Cardiac muscle cell (in vitro differentiated cells and primary cell): ENCODE data around the gene INAVA. TPM values are rescaled to one million over a fixed set of nuclear protein-coding genes. Genes with fewer than 3 reads are reported as not detected.
"Not testable (repeated sequence)": the region's sequence is repeated elsewhere in the genome, so short reads cannot be mapped to it uniquely, and the experiment has no call there.

Source experiments
- DNase-seq, 2 donors: peaks; one replicate each; pipeline versions ENCODE4 v3.0.0 to v3.0.0-alpha.2; 2010 to 2017; ENCODE audit warnings: low read depth in 1 of 2, low spot score in 1 of 2
- H3K27ac ChIP-seq: fragments of 200-600 bp; sonication (generic); 2 replicates; pipeline ENCODE4 v1.5.1; 2016
- H3K27me3 ChIP-seq: fragments of 200-600 bp; sonication (generic); 2 replicates; pipeline ENCODE4 v1.6.0; 2016; ENCODE audit warnings: control low read depth
- H3K36me3 ChIP-seq: fragments of 200-600 bp; sonication (generic); 2 replicates; pipeline ENCODE4 v1.5.1; 2016; ENCODE audit warnings: control low read depth
- H3K4me1 ChIP-seq: fragments of 200-600 bp; sonication (generic); 2 replicates; pipeline ENCODE4 v1.8.1; 2017; ENCODE audit warnings: low read depth, mild to moderate bottlenecking, mixed run types
- H3K4me3 ChIP-seq: fragments of 200-600 bp; sonication (generic); 2 replicates; pipeline ENCODE4 v1.5.1; 2016; ENCODE audit warnings: mild to moderate bottlenecking
- H3K9me3 ChIP-seq: fragments of 200-600 bp; sonication (generic); 2 replicates; pipeline ENCODE4 v1.5.1; 2017; ENCODE audit warnings: low read depth, mild to moderate bottlenecking, control low read depth
- CTCF ChIP-seq: IDR thresholded peaks from 2 replicates; pipeline ENCODE4 v1.5.1; 2012; ENCODE audit warnings: low read depth, mild to moderate bottlenecking, low read length
- polyA plus RNA-seq: library from polyadenylated mRNA; unstranded; fragments of >200 nt; fragmentation: Nextera tagmentation; extraction: Ambion mirVana; gene quantifications from 2 replicates; pipeline ENCODE4 v1.2.1, GENCODE V29; 2016
- total RNA-seq: library from RNA; depleted of rRNA; stranded (reverse); fragments of >200 nt; gene quantifications from 2 replicates; pipeline ENCODE4 v1.2.3, GENCODE V29; 2016

The INAVA gene
- total and polyA plus RNA-seq, 2 experiments from 2014 or later: 7.4 to 37.8 TPM

- no peak for TF ChIP-seq CTCF
- H3K27me3 ChIP-seq: no peaks in the 10 kb centered on the region
- H3K4me3 ChIP-seq: no peak overlapping the region
- no peak overlapping the region for H3K27ac ChIP-seq
- H3K9me3 ChIP-seq: no peaks in the 10 kb centered on the region
- peaks cover 8% of the 10 kb centered on the region for H3K4me1 ChIP-seq
- no peaks in the 10 kb centered on the region for H3K36me3 ChIP-seq
- DNase-seq: no peak
Observed at GRCh38 chr1:200921571-200922110, 26.9 kb downstream of the INAVA start.

- Histone ChIP-seq H3K9me3 (no peaks in the 10 kb centered on the region), H3K4me3 (no peak overlapping the region), H3K4me1 (peaks cover 3% of the 10 kb centered on the region), H3K36me3 (no peaks in the 10 kb centered on the region), H3K27me3 (no peaks in the 10 kb centered on the region), H3K27ac (no peak overlapping the region)
- DNase-seq: no peak
- TF ChIP-seq CTCF: no peak
Observed at GRCh38 chr1:200922406-200922805, 27.7 kb downstream of the INAVA start.

- no peak overlapping the region for H3K27ac ChIP-seq
- no peak for DNase-seq
Observed at GRCh38 chr1:200923601-200924000, 28.9 kb downstream of the INAVA start.

DNA sequence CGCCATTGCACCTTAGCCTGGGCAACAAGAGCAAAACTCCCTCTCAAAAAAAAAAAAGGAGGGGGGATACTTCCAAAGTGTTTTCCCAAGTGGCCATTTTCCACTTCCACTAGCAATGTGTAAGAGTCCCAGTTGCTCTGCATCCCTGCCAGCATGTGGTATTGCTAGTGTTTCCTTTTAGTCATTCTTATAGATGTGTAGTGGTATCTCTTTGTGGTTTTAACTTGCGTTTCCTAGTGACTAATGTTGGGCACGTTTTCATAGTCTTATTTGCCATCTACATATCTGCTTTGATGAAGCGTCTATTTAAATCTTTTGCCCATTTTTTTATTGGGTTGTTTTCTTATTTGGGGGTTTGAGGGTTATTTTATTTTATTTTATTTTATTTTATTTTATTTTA lies 31.1 kb downstream of the INAVA start:
- H3K27me3 ChIP-seq: no peaks in the 10 kb centered on the region
- H3K9me3 ChIP-seq: no peaks in the 10 kb centered on the region
- no peak overlapping the region for H3K4me3 ChIP-seq
- H3K27ac ChIP-seq: no peak overlapping the region
- no peak for TF ChIP-seq CTCF
- DNase-seq: peak in 1 of 2 donors; percentile 65
- no peaks in the 10 kb centered on the region for H3K4me1 ChIP-seq
- H3K36me3 ChIP-seq: no peaks in the 10 kb centered on the region

More at GRCh38 chr1:200923601-200924000, 28.9 kb downstream of the INAVA start:
- no peak for TF ChIP-seq CTCF
- Histone ChIP-seq H3K4me1 (peaks cover under 1% of the 10 kb centered on the region), H3K27me3 (no peaks in the 10 kb centered on the region), H3K36me3 (no peaks in the 10 kb centered on the region), H3K4me3 (no peak overlapping the region), H3K9me3 (no peaks in the 10 kb centered on the region)

DNA sequence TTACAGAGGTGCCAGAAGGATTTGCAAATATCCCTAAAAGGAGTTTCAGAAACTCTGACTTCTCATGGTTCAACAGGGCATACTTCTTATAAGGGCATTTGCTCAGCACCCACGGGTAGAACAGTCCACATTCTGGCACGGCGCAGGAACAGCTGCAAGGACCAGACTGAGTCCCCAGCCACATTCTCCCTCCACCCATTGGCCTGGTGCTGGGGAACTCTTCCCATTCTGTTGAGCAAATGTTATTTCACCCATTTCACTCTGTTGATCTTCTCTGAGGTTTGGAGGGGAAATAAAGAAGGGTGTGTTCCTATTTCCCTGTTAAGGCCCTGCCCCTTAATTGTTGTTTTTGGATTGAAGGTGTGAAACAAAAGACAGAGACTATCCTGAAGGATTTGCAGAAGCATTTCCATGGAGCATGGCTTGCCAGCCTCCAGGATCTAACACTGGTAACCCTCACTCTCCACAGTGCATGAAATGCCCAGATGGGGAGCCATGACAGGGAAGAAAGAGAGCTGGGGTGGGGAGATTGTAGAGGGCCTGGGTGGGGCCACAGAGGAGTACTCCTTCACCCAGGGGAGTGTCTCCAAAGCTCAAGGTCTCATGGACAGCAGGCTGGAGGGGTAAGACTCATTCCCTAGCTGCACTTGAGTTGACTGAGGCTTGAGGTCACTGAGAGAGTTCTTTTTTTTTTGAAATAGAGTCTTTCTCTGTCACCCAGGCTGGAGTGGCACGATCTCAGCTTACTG lies 35.0 kb downstream of the INAVA start:
- no peak overlapping the region for H3K4me3 ChIP-seq

GRCh38 chr1:200930285-200930684 lies 35.6 kb downstream of the INAVA start:
- H3K9me3 ChIP-seq, DNase-seq, H3K27ac ChIP-seq, H3K4me1 ChIP-seq, H3K4me3 ChIP-seq, H3K27me3 ChIP-seq, H3K36me3 ChIP-seq: not testable (repeated sequence)

More for the DNA sequence above, 35.0 kb downstream of the INAVA start:
- Histone ChIP-seq H3K36me3 (no peaks in the 10 kb centered on the region), H3K4me1 (peaks cover 6% of the 10 kb centered on the region), H3K27me3 (no peaks in the 10 kb centered on the region), H3K9me3 (no peaks in the 10 kb centered on the region), H3K27ac (no peak overlapping the region)
- no peak for DNase-seq
- no peak for TF ChIP-seq CTCF
